Right cardiac atrium (tissue), 5 donors: ENCODE measurements around the gene CMSS1. TPM values are rescaled to one million over a fixed set of nuclear protein-coding genes. Genes with fewer than 3 reads are reported as not detected.
A peak's percentile ranks its signal among the peaks of the same experiment; 100 is the strongest.

Experiments used
- ATAC-seq, 2 donors: fragments of 200-7000 bp; cut with Tn5 transposase; one replicate each; pipeline versions ENCODE4 v1.8.0 to v1.9.1; 2020; ENCODE audit warnings: moderate library complexity in 2 of 2, mild to moderate bottlenecking in 1 of 2
- DNase-seq, 3 donors: peaks; one replicate each; pipeline ENCODE4 v3.0.0-alpha.2; 2020
- H3K27ac ChIP-seq: one replicate; pipeline ENCODE4 v1.5.1; 2013; ENCODE audit warnings: mild to moderate bottlenecking, low read length, control low read depth, moderate library complexity
- H3K27me3 ChIP-seq: one replicate; pipeline ENCODE4 v1.6.1; 2013; ENCODE audit not compliant: control insufficient read depth, insufficient read depth
- H3K4me1 ChIP-seq: one replicate; pipeline ENCODE4 v1.6.1; 2013; ENCODE audit warnings: low read length; ENCODE audit not compliant: control insufficient read depth, insufficient read depth
- H3K4me3 ChIP-seq: one replicate; pipeline ENCODE4 v1.5.1; 2013; ENCODE audit warnings: low read length, control low read depth
- H3K9me3 ChIP-seq: one replicate; pipeline ENCODE4 v1.6.1; 2013; ENCODE audit warnings: low read length; ENCODE audit not compliant: control insufficient read depth
- WGBS: extraction: QIAGEN DNeasy Blood & Tissue Kit; methylation state at CpG from one replicate; pipeline ENCODE4 v1.1.7; 2013; 5-methylcytosine and 5-hydroxymethylcytosine counted together
- intact Hi-C, 4 donors: fragments of 100-400 bp; cut with DNase I; formaldehyde crosslinking; loops; one replicate each; pipeline versions ENCODE4 v1.11.0 to v1.14.0; 2022 to 2023
- polyA plus RNA-seq: library from polyadenylated mRNA; stranded (reverse); fragments of 200-250 nt; gene quantifications from one replicate; pipeline ENCODE4 v1.2.3, GENCODE V29; 2013
- total RNA-seq, 4 donors: library from RNA; stranded (reverse); fragmentation: NEBNext Ultra II Directional; extraction: Animal tissue kit (Norgen Biotek cat#: 25700); gene quantifications; one replicate each; pipeline ENCODE4 v1.2.1, GENCODE V29; 2021
- donor health status: healthy with polysubstance abuse.
- donor health status: DM: no; HTN: yes; CAD: no.
- donor health status: DM: no; HTN: no; CAD: no.
- donor health status: DM: no; HTN: yes; CAD: no; lungs with severe emphysema.
- donor health status: DM: yes; HTN: yes; CAD: no.

The CMSS1 gene
- total and polyA plus RNA-seq, 5 donors, result 18.9 to 33.8 (median 26.6) TPM

DNA sequence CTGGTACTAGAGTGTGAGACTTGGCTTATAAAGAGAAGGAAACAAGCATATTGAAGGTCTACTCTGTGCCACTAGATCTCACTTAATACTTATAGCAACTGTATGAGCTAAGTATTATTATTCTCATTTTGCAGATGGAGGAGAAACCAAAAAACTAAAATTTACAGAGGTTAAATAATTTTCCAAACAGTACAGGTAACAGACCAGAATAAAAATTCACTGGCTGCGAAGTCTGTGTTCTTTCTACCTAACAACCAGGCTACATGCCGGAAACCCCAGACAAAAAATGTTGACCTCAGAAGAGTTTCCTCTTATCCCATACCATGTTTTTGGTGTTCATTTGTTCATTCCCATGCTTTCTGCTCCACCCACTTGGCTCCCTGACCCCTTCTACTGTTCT, 46.6 kb downstream of the CMSS1 start:
- no peaks in the 10 kb centered on the region for H3K27me3 ChIP-seq
- ATAC-seq (no peak), DNase-seq (no peak)
- WGBS, result over 99% methylated on average over 2 of the region's 2 CpGs
- no peak overlapping the region for H3K4me3 ChIP-seq
- intact Hi-C loops, result no loop called here
- peaks cover 5% of the 10 kb centered on the region for H3K4me1 ChIP-seq
- no peaks in the 10 kb centered on the region for H3K9me3 ChIP-seq
- H3K27ac ChIP-seq, result no peak overlapping the region

DNA sequence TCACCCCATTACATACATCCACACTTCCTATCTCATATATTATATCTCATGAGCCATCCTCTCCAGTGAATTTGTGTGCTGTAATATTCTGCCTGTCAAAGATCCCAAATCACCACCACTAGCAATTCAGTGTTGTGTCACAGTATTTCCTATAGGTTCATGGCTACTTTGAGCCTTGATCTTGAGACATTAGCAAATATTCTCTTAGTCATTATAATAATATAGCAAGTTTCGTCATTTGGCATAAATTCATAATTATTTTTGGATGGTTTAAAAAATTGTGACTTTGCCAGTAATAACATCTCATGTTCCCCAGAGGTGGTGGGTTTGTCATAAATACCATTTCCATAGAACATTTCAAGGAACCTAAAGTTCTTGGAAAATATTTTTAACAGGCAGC, 47.7 kb downstream of the CMSS1 start:
- no peak for DNase-seq
- no peaks in the 10 kb centered on the region for H3K9me3 ChIP-seq
- intact Hi-C loops, result no loop called here
- no peak overlapping the region for H3K4me3 ChIP-seq
- no peak overlapping the region for H3K27ac ChIP-seq
- peaks cover 5% of the 10 kb centered on the region for H3K4me1 ChIP-seq
- ATAC-seq, result no peak
- H3K27me3 ChIP-seq, result no peaks in the 10 kb centered on the region
- 65% methylated on average over 1 of the region's 1 CpG for WGBS

DNA sequence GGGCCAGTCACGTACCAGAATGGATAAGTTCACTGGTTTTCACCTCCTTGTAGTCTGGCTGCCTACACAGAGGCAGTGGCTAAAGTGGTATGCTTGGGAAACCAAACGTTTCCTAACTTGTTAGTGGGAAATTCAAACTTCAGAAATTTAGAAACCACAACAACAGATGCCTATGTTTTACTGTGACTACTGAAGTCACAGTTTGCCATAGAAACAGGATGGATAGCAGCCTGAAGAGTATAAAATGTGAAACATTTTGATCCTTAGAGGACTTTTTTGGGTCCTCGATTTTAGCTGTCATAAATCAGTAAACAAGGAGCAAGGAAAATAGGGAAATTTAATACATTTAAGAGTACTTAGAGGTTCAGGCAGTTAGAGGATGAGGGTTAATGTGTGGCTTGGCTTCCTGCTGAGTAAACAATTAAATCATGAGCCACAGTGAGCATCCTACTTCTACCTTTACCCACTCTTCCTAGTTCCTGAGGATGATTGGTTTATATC, 48.6 kb downstream of the CMSS1 start:
- H3K9me3 ChIP-seq, result no peaks in the 10 kb centered on the region
- no peak overlapping the region for H3K27ac ChIP-seq
- H3K27me3 ChIP-seq, result no peaks in the 10 kb centered on the region
- no peak overlapping the region for H3K4me3 ChIP-seq
- H3K4me1 ChIP-seq, result peaks cover 10% of the 10 kb centered on the region
- no peak for ATAC-seq
- WGBS, result 38% methylated on average over 3 of the region's 3 CpGs
- DNase-seq, result no peak
- intact Hi-C loops, result no loop called here

DNA sequence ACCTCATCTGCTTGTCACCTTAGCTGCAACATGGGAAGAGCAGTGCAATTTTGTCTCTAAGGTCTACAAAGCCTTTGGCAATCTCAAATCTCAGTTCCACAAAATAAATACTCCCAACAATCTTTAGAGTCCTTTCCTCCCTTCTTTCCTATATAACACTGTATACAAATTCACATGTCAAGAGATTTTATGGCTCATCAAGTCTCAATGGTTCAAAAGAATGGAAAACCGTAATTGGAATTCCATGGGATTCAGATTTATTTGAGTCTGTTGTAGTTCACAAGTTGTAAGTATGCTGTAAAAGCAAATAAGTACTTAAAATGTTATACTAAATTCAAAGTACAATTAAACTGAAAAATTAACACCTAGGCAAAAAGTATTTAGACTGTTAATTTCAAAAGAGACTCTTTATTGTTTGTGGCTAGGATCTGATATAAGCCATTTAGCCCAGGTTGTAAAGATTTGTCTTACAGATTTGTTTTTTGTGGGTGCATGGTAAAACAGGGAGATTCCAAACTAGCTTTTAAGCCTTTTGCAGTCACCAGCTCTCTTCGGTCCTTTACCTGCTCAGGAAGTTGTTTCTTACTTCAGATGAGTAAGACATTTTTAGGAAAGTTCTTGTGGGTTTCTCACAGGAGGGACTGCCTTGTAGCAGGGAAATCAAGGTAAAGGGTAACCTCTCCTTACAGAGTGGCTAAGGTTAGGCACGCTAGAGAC, 50.1 kb downstream of the CMSS1 start:
- H3K27ac ChIP-seq, result no peak overlapping the region
- H3K4me1 ChIP-seq, result peaks cover 11% of the 10 kb centered on the region
- H3K9me3 ChIP-seq, result no peaks in the 10 kb centered on the region
- no peaks in the 10 kb centered on the region for H3K27me3 ChIP-seq
- 80% methylated on average over 3 of the region's 3 CpGs for WGBS
- ATAC-seq (no peak), DNase-seq (no peak)
- intact Hi-C loops, result no loop called here
- no peak overlapping the region for H3K4me3 ChIP-seq

DNA sequence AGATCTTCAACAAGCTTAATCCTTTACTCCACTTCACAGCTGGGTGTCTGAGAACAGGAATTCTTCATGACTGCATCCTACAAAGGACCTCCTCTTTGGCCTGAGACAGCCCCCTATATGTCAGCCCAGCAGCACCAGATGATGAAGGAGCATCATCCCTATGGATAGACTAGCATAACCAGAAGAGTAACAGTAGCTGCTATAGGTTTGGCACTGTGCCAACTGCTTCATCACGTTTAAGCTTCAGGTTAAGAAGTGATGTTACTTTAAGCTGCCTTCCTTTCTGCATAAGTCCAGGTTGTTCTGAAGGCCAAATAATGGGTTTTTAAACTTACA, 50.6 kb downstream of the CMSS1 start:
- H3K4me1 ChIP-seq, result peaks cover 8% of the 10 kb centered on the region
- no peak for DNase-seq
- H3K27me3 ChIP-seq, result no peaks in the 10 kb centered on the region
- no peak for ATAC-seq
- H3K27ac ChIP-seq, result no peak overlapping the region
- no peaks in the 10 kb centered on the region for H3K9me3 ChIP-seq
- no peak overlapping the region for H3K4me3 ChIP-seq
- WGBS, result 3% methylated on average over 1 of the region's 1 CpG
- intact Hi-C loops, result no loop called here

DNA sequence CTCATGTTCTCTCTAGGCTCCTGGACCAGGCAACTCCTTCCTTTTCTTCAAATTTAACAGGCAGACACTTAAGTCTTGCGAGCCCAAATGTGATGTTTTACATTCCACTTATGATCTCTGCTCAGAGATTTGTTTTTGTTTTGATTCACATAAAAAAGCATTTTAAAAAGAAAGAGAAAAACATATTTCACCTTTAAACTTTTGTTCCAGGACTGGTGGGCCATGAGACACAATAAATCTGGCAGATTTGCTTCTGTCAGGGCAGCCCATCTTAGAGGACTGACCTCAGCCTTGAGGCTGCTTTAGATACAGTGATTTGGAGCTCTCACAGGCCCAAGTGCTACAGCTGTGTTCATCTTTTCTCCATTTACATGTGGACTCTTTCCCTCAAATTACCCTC, 52.0 kb downstream of the CMSS1 start:
- no peaks in the 10 kb centered on the region for H3K27me3 ChIP-seq
- H3K4me1 ChIP-seq, result peaks cover 6% of the 10 kb centered on the region
- WGBS, result 64% methylated on average over 1 of the region's 1 CpG
- no peak overlapping the region for H3K27ac ChIP-seq
- no peak for DNase-seq
- ATAC-seq, result no peak
- H3K9me3 ChIP-seq, result no peaks in the 10 kb centered on the region
- no peak overlapping the region for H3K4me3 ChIP-seq
- intact Hi-C loops, result loop anchor here in 3 of 4 donors (10.0 kb wide), 3 partner anchors 55 to 175 kb away; no protein-coding TSS in a partner anchor

DNA sequence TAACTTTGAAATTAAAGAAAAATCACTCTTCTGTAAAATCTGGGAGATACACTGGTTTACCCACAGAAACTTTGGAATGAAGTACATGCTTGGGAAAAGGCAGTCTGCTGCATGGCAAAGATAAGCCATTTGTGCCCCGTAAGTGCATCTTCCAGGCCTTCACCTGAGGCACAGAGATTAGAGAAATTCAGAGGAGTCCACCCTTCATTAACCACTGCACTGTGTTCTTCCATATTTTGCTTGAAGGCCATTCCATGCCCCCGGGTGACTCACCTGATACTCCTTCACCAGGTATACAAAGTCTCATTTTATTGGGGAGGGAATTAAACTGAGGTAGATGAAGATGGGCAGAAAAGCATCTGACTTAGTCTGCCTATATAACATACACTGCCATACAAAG, 53.0 kb downstream of the CMSS1 start:
- intact Hi-C loops, result loop anchor here in 3 of 4 donors (10.0 kb wide), 3 partner anchors 54 to 174 kb away; no protein-coding TSS in a partner anchor

DNA sequence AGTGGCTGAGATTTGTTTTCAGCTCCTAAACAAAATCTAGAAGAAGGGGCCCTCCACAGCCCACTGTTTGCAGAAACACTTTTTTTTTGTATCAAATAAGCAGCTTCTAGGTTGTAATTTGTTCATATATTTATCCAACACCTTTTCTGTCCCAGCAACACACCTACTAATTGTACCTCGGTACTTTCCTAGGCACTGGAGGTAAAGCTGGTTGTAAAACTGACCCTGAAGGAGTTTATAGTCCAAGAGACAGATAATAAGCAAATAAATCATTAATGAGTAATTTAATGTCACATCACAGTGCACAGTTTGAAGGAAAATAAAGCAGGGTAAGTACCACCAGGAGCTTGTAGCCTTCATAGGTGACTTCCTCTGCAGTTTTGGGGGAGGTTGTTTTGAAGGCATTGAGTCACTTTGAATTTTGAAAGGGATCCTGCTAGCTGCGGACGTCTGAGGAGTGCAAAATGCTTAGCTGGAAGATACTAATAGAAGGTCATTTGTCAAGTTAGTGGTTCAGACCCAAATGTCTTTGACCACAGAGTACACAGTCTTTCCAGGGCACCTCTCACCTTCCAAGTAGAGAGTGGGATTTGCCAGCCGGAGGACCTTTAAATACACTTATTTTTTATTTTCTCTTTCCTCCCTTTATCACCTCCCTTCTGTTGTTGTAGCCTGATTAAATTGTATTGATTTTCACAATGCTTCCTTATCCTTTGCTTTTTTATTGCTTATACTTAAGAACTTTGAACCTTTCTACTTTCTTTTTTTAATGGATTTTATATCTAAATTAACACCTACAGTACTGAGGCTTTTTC, 53.8 kb downstream of the CMSS1 start:
- no peak overlapping the region for H3K27ac ChIP-seq
- peaks cover 6% of the 10 kb centered on the region for H3K4me1 ChIP-seq
- no peaks in the 10 kb centered on the region for H3K27me3 ChIP-seq
- no peak for ATAC-seq
- peak overlapping the region; percentile 46 for H3K4me3 ChIP-seq
- no peaks in the 10 kb centered on the region for H3K9me3 ChIP-seq
- intact Hi-C loops, result loop anchor here in 3 of 4 donors (10.0 kb wide), 3 partner anchors 53 to 173 kb away; no protein-coding TSS in a partner anchor
- no peak for DNase-seq
- WGBS, result 62% methylated on average over 4 of the region's 4 CpGs

More for the DNA sequence above, 53.0 kb downstream of the CMSS1 start:
- H3K4me3 ChIP-seq, result no peak overlapping the region
- H3K27me3 ChIP-seq, result no peaks in the 10 kb centered on the region
- ATAC-seq (no peak), DNase-seq (no peak)
- no peaks in the 10 kb centered on the region for H3K9me3 ChIP-seq
- H3K4me1 ChIP-seq, result peaks cover 6% of the 10 kb centered on the region
- 88% methylated on average over 2 of the region's 2 CpGs for WGBS
- no peak overlapping the region for H3K27ac ChIP-seq

DNA sequence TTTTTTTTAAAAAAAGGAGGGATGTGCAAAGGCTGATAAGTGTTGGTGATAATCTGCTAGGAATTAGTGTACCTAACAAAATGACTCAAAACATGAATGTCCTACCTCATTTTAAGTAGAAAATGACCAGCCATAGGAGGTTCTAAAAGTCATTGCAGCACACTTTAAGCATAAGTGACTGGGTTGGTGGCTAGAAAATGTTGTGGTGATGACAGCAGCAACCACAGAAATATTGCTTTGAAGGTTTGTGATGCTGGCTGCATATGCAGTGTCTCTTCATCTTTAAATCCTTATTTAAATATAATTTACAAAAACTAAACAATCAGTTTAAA, 55.2 kb downstream of the CMSS1 start:
- DNase-seq (no peak), ATAC-seq (no peak)
- H3K4me3 ChIP-seq, result peak overlapping the region; percentile 82
- intact Hi-C loops, result loop anchor here in 3 of 4 donors (10.0 kb wide), 3 partner anchors 52 to 172 kb away; no protein-coding TSS in a partner anchor
- no peak overlapping the region for H3K27ac ChIP-seq
- H3K9me3 ChIP-seq, result no peaks in the 10 kb centered on the region
- H3K27me3 ChIP-seq, result no peaks in the 10 kb centered on the region
- peaks cover 6% of the 10 kb centered on the region for H3K4me1 ChIP-seq

DNA sequence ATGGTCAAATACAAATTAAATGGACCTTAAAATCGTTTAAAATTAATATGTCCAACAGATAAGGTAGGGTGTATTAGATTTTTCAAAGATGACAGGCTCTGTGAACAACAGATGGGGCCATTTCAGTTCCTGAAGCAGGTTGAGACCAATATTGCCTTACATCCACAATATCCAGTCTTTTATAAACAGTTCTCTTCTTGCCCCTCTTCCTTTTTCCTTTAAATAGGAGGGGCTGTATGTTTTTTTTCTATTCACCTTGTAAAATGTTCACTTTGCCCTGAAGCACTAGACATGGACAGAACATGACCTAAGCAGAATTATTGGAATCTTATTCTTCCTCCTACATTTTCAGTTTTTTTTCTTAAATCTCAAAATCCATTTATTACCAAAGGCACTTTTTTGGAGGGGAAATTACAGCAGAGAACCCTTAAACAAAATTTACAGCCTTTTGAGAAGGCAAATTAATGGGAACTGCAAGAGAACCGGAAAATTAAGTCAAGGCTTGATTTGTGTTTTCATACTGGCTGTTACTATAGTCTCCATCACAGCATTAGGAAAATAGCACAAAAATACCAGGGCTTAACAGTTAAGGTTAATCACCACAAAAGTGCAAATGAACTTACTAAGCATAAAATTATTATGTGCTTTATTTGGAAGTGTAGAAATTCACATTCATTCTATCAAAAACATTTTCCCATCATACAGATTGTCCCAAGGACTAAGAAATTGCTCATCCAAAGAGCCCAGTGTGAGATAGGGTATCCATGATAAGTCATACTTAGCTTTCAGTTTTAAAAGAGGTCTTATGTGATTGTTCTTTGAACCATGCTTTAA, 55.8 kb downstream of the CMSS1 start:
- Histone ChIP-seq H3K9me3 (no peaks in the 10 kb centered on the region), H3K4me3 (peak overlapping the region; percentile 82), H3K27me3 (no peaks in the 10 kb centered on the region), H3K27ac (no peak overlapping the region), H3K4me1 (peaks cover 6% of the 10 kb centered on the region)
- 23% methylated on average over 2 of the region's 2 CpGs for WGBS
- DNase-seq (no peak), ATAC-seq (no peak)
- intact Hi-C loops, result loop anchor here in 3 of 4 donors (10.0 kb wide), 3 partner anchors 51 to 171 kb away; no protein-coding TSS in a partner anchor
